A673 (cell line): ENCODE measurements around the gene HMCN2.

Experiments used
- CTCF ChIP-seq: fragments of 300-800, 200-600 bp; sonication (generic); conservative IDR thresholded peaks from 2 replicates; pipeline ENCODE4 v1.5.1; 2017; ENCODE audit warnings: low read depth, mild to moderate bottlenecking, antibody characterized with exemption, low read length, moderate library complexity, mixed read lengths
- EZH2 ChIP-seq: fragments of 200-600 bp; sonication (generic); IDR thresholded peaks from 2 replicates; pipeline ENCODE4 v1.6.1; 2017; ENCODE audit warnings: borderline replicate concordance, low read depth, mild to moderate bottlenecking, mixed read lengths, antibody characterized with exemption, low read length; ENCODE audit not compliant: poor library complexity, severe bottlenecking

- TF ChIP-seq EZH2 = no peak
- no peak for TF ChIP-seq CTCF
Observed at GRCh38 chr9:130323051-130323745, 57.6 kb downstream of the HMCN2 start.
